Thyroid gland (tissue), 4 donors: ENCODE results near the gene C16orf89. TPM values are rescaled to one million over a fixed set of nuclear protein-coding genes. Genes with fewer than 3 reads are reported as not detected.

Source experiments
- DNase-seq, 2 donors: peaks; one replicate each; pipeline ENCODE4 v3.0.0-alpha.2; 2019
- H3K27ac ChIP-seq, 3 donors: fragments of 200-600 bp; sonication (generic); 1 replicate in 2 of 3; 2 replicates in 1 of 3; pipeline ENCODE4 v1.5.1; 2016 to 2019; ENCODE audit warnings: mild to moderate bottlenecking in 1 of 3, moderate library complexity in 1 of 3
- H3K27me3 ChIP-seq: fragments of 200-600 bp; sonication (generic); one replicate; pipeline ENCODE4 v1.5.1; 2019
- H3K36me3 ChIP-seq, 2 donors: fragments of 200-600 bp; sonication (generic); one replicate each; pipeline ENCODE4 v1.5.1; 2016 to 2019
- H3K4me1 ChIP-seq, 2 donors: fragments of 200-600 bp; sonication (generic); one replicate each; pipeline ENCODE4 v1.5.1; 2017 to 2019
- H3K4me3 ChIP-seq, 3 donors: fragments of 200-600 bp; sonication (generic); replicated peaks in 1 of 3; 1 replicate in 2 of 3; 2 replicates in 1 of 3; pipeline ENCODE4 v1.5.1; 2016; ENCODE audit warnings: mild to moderate bottlenecking in 1 of 3
- H3K9me3 ChIP-seq: fragments of 200-600 bp; sonication (generic); one replicate; pipeline ENCODE4 v1.5.1; 2017
- CTCF ChIP-seq, 6 experiments: fragments of 200-600 bp in 3 of 6; fragments of 450-650 bp in 3 of 6; sonication (generic) in 3 of 6; IDR thresholded peaks; one replicate each; pipeline ENCODE4 v1.5.1; 2016 to 2019; ENCODE audit warnings: antibody characterized with exemption in 6 of 6, mild to moderate bottlenecking in 2 of 6, inconsistent platforms in 1 of 6, moderate library complexity in 1 of 6
- POLR2A ChIP-seq, 2 donors: fragments of 450-650 bp; IDR thresholded peaks; one replicate each; pipeline ENCODE4 v1.6.1; 2017; ENCODE audit warnings: antibody characterized with exemption in 2 of 2, mild to moderate bottlenecking in 2 of 2, moderate library complexity in 1 of 2
- WGBS, 2 donors: methylation state at CpG; one replicate each; pipeline ENCODE4 v1.1.5; 2017; 5-methylcytosine and 5-hydroxymethylcytosine counted together
- intact Hi-C: fragments of 100-400 bp; cut with DNase I; formaldehyde crosslinking; loops from one replicate; pipeline ENCODE4 v1.15.1; 2023
- total RNA-seq, 4 donors: library from RNA; depleted of rRNA; stranded (reverse); fragments of >200 nt; gene quantifications; one replicate each; pipeline ENCODE4 v1.2.3, GENCODE V29; 2016

C16orf89 gene
- total RNA-seq, 4 donors from 2014 or later, result 172 to 385 (median 287) TPM

GRCh38 chr16:5071681-5072333 is 6.1 kb upstream of the C16orf89 start, which contains the start of gene ALG1:
Gene ALG1, plus strand, starts transcription at chr16:5071843. Its CDS starts 7 bp downstream, at chr16:5071850.
- H3K4me1 ChIP-seq, result peaks cover 4 to 16% of the 10 kb centered on the region in 2 donors
- H3K27ac ChIP-seq, result peak within 1 kb of the TSS; percentile 34 to 75 (median 72)
- H3K9me3 ChIP-seq, result no peaks in the 10 kb centered on the region
- TF ChIP-seq POLR2A (IDR thresholded peaks at IDR 0.05) (peak in 1 of 2 donors; percentile 81), CTCF (IDR thresholded peaks at IDR 0.05) (peak in 1 of 6 experiments; percentile 23)
- no peaks in the 10 kb centered on the region for H3K27me3 ChIP-seq
- DNase-seq, result peak; percentile 91
- WGBS, 2 donors, result 0 to 2% methylated on average over 8 to 25 of the region's 53 CpGs
- peak within 1 kb of the TSS; percentile 37 to 84 (median 67) for H3K4me3 ChIP-seq
- H3K36me3 ChIP-seq, result peaks cover 8 to 9% of the 10 kb centered on the region in 2 donors
- intact Hi-C loops, result no loop called here

DNA sequence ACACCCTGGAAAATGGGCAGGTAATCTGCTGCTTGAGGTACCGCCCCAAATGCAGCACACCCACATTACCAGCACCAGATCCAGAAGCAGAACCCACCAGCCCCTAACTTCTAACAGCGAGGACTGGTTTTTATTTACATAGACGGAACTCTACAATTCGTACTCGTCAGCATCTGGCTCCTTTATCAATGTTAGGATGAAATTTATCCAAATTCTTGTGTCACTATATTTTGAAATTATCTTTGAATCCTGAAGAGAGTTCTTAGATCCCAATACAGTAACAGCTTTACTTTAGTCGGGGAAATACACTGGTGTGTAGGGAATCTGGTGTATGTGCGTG is 5.6 kb upstream of the C16orf89 start:
- H3K27me3 ChIP-seq, result no peaks in the 10 kb centered on the region
- H3K9me3 ChIP-seq, result no peaks in the 10 kb centered on the region
- peaks cover 8 to 9% of the 10 kb centered on the region in 2 donors for H3K36me3 ChIP-seq
- 58 to 63% methylated on average over 7 of the region's 7 CpGs for WGBS, 2 donors
- intact Hi-C loops, result no loop called here
- TF ChIP-seq CTCF (IDR thresholded peaks at IDR 0.05) (no peak), POLR2A (IDR thresholded peaks at IDR 0.05) (no peak)
- peak overlapping the region; percentile 34 to 75 (median 72) for H3K27ac ChIP-seq
- peaks cover 4 to 16% of the 10 kb centered on the region in 2 donors for H3K4me1 ChIP-seq
- peak overlapping the region in 1 of 3 donors; percentile 84 for H3K4me3 ChIP-seq
- no peak for DNase-seq

- 88% methylated on average over 15 of the region's 15 CpGs for WGBS, 2 donors
- H3K27ac ChIP-seq, result peak overlapping the region in 2 of 3 donors; percentile 34 to 75
- intact Hi-C loops, result no loop called here
Measured at GRCh38 chr16:5070431-5071186, 4.9 kb upstream of the C16orf89 start.

GRCh38 chr16:5069854-5070253 is 4.1 kb upstream of the C16orf89 start:
- intact Hi-C loops, result no loop called here
- H3K36me3 ChIP-seq, result peaks cover 0 to 2% of the 10 kb centered on the region in 2 donors
- 82 to 87% methylated on average over 9 of the region's 9 CpGs for WGBS, 2 donors
- no peak overlapping the region for H3K27ac ChIP-seq
- H3K4me1 ChIP-seq, result peaks cover 12 to 28% of the 10 kb centered on the region in 2 donors
- no peaks in the 10 kb centered on the region for H3K9me3 ChIP-seq
- no peak overlapping the region for H3K4me3 ChIP-seq
- no peak for TF ChIP-seq POLR2A (IDR thresholded peaks at IDR 0.05)
- TF ChIP-seq CTCF (IDR thresholded peaks at IDR 0.05), result no peak
- H3K27me3 ChIP-seq, result no peaks in the 10 kb centered on the region
- DNase-seq, result no peak

More at GRCh38 chr16:5070431-5071186, 4.9 kb upstream of the C16orf89 start:
- Histone ChIP-seq H3K36me3 (peaks cover 5 to 9% of the 10 kb centered on the region in 2 donors), H3K4me1 (peaks cover 6 to 22% of the 10 kb centered on the region in 2 donors), H3K9me3 (no peaks in the 10 kb centered on the region), H3K4me3 (no peak overlapping the region), H3K27me3 (no peaks in the 10 kb centered on the region)
- no peak for DNase-seq
- TF ChIP-seq CTCF (IDR thresholded peaks at IDR 0.05), result no peak
- TF ChIP-seq POLR2A (IDR thresholded peaks at IDR 0.05), result no peak

DNA sequence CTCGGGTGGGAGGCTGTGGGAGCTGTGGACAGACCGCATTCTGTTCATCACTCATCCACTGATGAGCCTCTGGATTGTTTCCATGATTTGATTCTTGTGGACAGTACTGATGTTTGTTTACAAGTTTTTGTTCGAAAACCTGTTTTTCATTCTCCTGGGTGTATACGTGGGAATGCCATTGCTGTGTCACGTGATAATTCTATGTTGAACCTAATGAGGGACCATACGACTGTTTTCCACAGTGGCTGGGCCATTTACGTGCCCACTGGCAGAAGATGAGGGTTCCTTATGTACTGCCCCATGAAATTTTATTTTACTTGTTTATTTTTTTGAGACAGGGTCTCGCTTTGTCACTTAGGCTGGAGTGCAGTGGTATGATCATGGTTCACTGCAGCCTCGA is 3.3 kb upstream of the C16orf89 start:
- 95% methylated on average over 9 of the region's 9 CpGs for WGBS, 2 donors
- intact Hi-C loops, result no loop called here
- H3K4me1 ChIP-seq, result peaks cover 18 to 34% of the 10 kb centered on the region in 2 donors
- H3K4me3 ChIP-seq, result no peak overlapping the region
- TF ChIP-seq CTCF (IDR thresholded peaks at IDR 0.05) (no peak), POLR2A (IDR thresholded peaks at IDR 0.05) (no peak)
- H3K27ac ChIP-seq, result no peak overlapping the region
- H3K9me3 ChIP-seq, result no peaks in the 10 kb centered on the region
- H3K27me3 ChIP-seq, result no peaks in the 10 kb centered on the region
- DNase-seq, result no peak
- H3K36me3 ChIP-seq, result no peaks in the 10 kb centered on the region
